Gastroesophageal sphincter (tissue), 4 donors: Measurements from ENCODE around the gene KIAA1217. TPM values are rescaled to one million over a fixed set of nuclear protein-coding genes. Genes with fewer than 3 reads are reported as not detected.
"Not testable (repeated sequence)": the region's sequence is repeated elsewhere in the genome, so short reads cannot be mapped to it uniquely, and the experiment has no call there.

Experiments used
- ATAC-seq: fragments of 150-250 bp; one replicate; pipeline ENCODE4 v1.9.1; 2016; ENCODE audit warnings: mild to moderate bottlenecking, moderate library complexity
- H3K27ac ChIP-seq, 4 donors: fragments of 200-600 bp; sonication (generic) in 3 of 4; 1 replicate in 3 of 4; 2 replicates in 1 of 4; pipeline ENCODE4 v1.5.1; 2016 to 2019
- H3K27me3 ChIP-seq: fragments of 200-600 bp; sonication (generic); one replicate; pipeline ENCODE4 v1.5.1; 2019
- H3K36me3 ChIP-seq, 2 donors: fragments of 200-600 bp; sonication (generic); one replicate each; pipeline ENCODE4 v1.5.1; 2019; ENCODE audit warnings: control low read depth in 1 of 2
- H3K4me1 ChIP-seq, 3 donors: fragments of 200-600 bp; sonication (generic); 1 replicate in 2 of 3; 2 replicates in 1 of 3; pipeline ENCODE4 v1.5.1; 2016 to 2019; ENCODE audit warnings: control low read depth in 2 of 3
- H3K4me3 ChIP-seq, 2 donors: fragments of 200-600 bp; sonication (generic); one replicate each; pipeline ENCODE4 v1.5.1; 2019; ENCODE audit warnings: mild to moderate bottlenecking in 1 of 2, moderate library complexity in 1 of 2
- H3K9me3 ChIP-seq, 3 donors: fragments of 200-600 bp; sonication (generic); one replicate each; pipeline ENCODE4 v1.5.1; 2017 to 2019; ENCODE audit warnings: control low read depth in 2 of 3
- EP300 ChIP-seq: sonication (generic); formaldehyde crosslinking; IDR thresholded peaks from one replicate; pipeline ENCODE4 v1.6.1; 2017; ENCODE audit warnings: antibody characterized with exemption, mild to moderate bottlenecking
- POLR2A ChIP-seq, 2 donors: fragments of 450-650 bp; IDR thresholded peaks; one replicate each; pipeline ENCODE4 v1.6.1; 2017; ENCODE audit warnings: antibody characterized with exemption in 2 of 2, mild to moderate bottlenecking in 2 of 2, moderate library complexity in 1 of 2
- POLR2AphosphoS5 ChIP-seq: sonication (generic); formaldehyde crosslinking; IDR thresholded peaks from one replicate; pipeline ENCODE4 v1.6.1; 2017; ENCODE audit warnings: antibody characterized with exemption
- WGBS, 2 donors: methylation state at CpG; one replicate each; pipeline ENCODE4 v1.1.5; 2018; ENCODE audit warnings: low coverage in 1 of 2; 5-methylcytosine and 5-hydroxymethylcytosine counted together
- total RNA-seq, 4 donors: library from RNA; depleted of rRNA; stranded (reverse); fragments of >200 nt; gene quantifications; one replicate each; pipeline ENCODE4 v1.1.0, GENCODE V29; 2016
- TF ChIP-seq, protein P1 (sequence below), 4 experiments: fragments of 200-600 bp in 2 of 4; fragments of 450-650 bp in 2 of 4; sonication (generic) in 1 of 4; IDR thresholded peaks; one replicate each; pipeline ENCODE4 v1.5.1; 2017 to 2019; ENCODE audit warnings: antibody characterized with exemption in 4 of 4, mild to moderate bottlenecking in 2 of 4, moderate library complexity in 2 of 4

Gene KIAA1217
- total RNA-seq, 4 donors from 2014 or later: 9.7 to 15.3 (median 12.7) TPM

DNA sequence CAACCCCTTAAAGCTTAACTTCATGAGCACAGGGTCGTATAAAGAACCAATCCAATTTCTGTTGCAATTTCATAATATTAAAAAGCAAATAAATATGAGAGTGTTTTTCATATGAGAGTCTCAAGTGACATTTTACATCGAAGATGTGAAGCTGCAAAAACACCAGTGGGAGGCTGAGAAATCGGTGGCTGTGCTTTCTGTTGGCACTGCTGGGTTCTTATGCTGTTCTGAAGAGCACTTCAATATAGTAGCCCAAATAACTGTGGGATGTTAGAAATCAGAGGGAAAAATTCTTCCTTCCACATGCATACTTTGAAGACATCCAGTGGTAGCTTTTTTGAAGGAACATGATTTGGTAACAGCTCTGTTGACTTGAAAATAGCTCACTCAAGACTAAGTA lies 269.0 kb downstream of the KIAA1217 start:
- H3K4me3 ChIP-seq: no peak overlapping the region
- H3K36me3 ChIP-seq: peaks cover 0 to 22% of the 10 kb centered on the region in 2 donors
- H3K9me3 ChIP-seq: no peaks in the 10 kb centered on the region
- no peak overlapping the region for H3K27ac ChIP-seq
- TF ChIP-seq POLR2AphosphoS5 (no peak), EP300 (no peak), POLR2A (IDR thresholded peaks at IDR 0.05) (no peak)
- TF ChIP-seq, protein P1, sequence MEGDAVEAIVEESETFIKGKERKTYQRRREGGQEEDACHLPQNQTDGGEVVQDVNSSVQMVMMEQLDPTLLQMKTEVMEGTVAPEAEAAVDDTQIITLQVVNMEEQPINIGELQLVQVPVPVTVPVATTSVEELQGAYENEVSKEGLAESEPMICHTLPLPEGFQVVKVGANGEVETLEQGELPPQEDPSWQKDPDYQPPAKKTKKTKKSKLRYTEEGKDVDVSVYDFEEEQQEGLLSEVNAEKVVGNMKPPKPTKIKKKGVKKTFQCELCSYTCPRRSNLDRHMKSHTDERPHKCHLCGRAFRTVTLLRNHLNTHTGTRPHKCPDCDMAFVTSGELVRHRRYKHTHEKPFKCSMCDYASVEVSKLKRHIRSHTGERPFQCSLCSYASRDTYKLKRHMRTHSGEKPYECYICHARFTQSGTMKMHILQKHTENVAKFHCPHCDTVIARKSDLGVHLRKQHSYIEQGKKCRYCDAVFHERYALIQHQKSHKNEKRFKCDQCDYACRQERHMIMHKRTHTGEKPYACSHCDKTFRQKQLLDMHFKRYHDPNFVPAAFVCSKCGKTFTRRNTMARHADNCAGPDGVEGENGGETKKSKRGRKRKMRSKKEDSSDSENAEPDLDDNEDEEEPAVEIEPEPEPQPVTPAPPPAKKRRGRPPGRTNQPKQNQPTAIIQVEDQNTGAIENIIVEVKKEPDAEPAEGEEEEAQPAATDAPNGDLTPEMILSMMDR (IDR thresholded peaks at IDR 0.05): no peak
- H3K27me3 ChIP-seq: no peaks in the 10 kb centered on the region
- no peaks in the 10 kb centered on the region for H3K4me1 ChIP-seq
- 93 to 94% methylated on average over 3 of the region's 3 CpGs for WGBS, 2 donors
- no peak for ATAC-seq

GRCh38 chr10:24479806-24480205 lies 270.9 kb downstream of the KIAA1217 start:
- Histone ChIP-seq H3K4me3 (no peak overlapping the region), H3K36me3 (peaks cover 0 to 7% of the 10 kb centered on the region in 2 donors), H3K27ac (no peak overlapping the region), H3K4me1 (no peaks in the 10 kb centered on the region), H3K9me3 (no peaks in the 10 kb centered on the region), H3K27me3 (no peaks in the 10 kb centered on the region)
- TF ChIP-seq EP300 (no peak), POLR2A (IDR thresholded peaks at IDR 0.05) (no peak), POLR2AphosphoS5 (no peak)
- TF ChIP-seq, protein P1 (IDR thresholded peaks at IDR 0.05): no peak
- no peak for ATAC-seq
- 71 to 84% methylated on average over 4 of the region's 4 CpGs for WGBS, 2 donors

- H3K27ac ChIP-seq: no peak overlapping the region
- TF ChIP-seq, protein P1 (IDR thresholded peaks at IDR 0.05): no peak
- TF ChIP-seq POLR2AphosphoS5: no peak
- no peak for TF ChIP-seq POLR2A (IDR thresholded peaks at IDR 0.05)
- no peak for TF ChIP-seq EP300
Observed at GRCh38 chr10:24480447-24480846, 271.5 kb downstream of the KIAA1217 start.

GRCh38 chr10:24481241-24481640 lies 272.3 kb downstream of the KIAA1217 start:
- H3K27me3 ChIP-seq: no peaks in the 10 kb centered on the region

More at GRCh38 chr10:24480447-24480846, 271.5 kb downstream of the KIAA1217 start:
- no peak overlapping the region for H3K4me3 ChIP-seq
- no peak for ATAC-seq
- no peaks in the 10 kb centered on the region for H3K9me3 ChIP-seq
- H3K27me3 ChIP-seq: no peaks in the 10 kb centered on the region
- WGBS, 2 donors: 49 to 81% methylated on average over 2 to 3 of the region's 3 CpGs
- H3K4me1 ChIP-seq: no peaks in the 10 kb centered on the region
- peaks cover 0 to 8% of the 10 kb centered on the region in 2 donors for H3K36me3 ChIP-seq

DNA sequence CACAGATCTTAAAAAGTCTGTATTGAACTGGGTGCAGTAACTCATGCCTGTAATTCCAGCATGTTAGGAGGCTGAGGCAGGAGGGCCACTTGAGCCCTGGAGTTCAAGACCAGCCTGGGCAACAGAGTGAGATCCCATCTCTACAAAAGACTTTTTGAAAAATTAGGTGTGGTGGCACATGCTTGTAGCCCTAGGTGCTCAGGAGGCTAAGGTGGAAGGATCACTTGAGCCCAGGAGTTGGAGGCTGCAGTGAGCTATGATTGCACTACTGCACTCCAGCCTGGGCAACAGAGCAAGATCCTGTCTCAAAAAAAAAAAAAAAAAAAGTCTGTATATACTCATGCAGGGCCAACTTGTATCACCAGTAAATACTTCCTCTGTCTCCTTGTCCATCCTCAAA lies 273.8 kb downstream of the KIAA1217 start:
- not testable (repeated sequence) for H3K9me3 ChIP-seq, H3K27ac ChIP-seq, H3K4me3 ChIP-seq, H3K27me3 ChIP-seq, ATAC-seq, H3K4me1 ChIP-seq
- peaks cover 0 to 11% of the 10 kb centered on the region in 2 donors for H3K36me3 ChIP-seq

More at GRCh38 chr10:24481241-24481640, 272.3 kb downstream of the KIAA1217 start:
- Histone ChIP-seq H3K27ac (no peak overlapping the region), H3K36me3 (peaks cover 0 to 7% of the 10 kb centered on the region in 2 donors), H3K4me3 (no peak overlapping the region), H3K9me3 (no peaks in the 10 kb centered on the region), H3K4me1 (no peaks in the 10 kb centered on the region)
- TF ChIP-seq POLR2A (IDR thresholded peaks at IDR 0.05) (no peak), EP300 (no peak), POLR2AphosphoS5 (no peak)
- TF ChIP-seq, protein P1 (IDR thresholded peaks at IDR 0.05): no peak
- no peak for ATAC-seq
- WGBS, 2 donors: 80 to 87% methylated on average over 3 to 6 of the region's 6 CpGs
